GM12878 (cell line): ENCODE results near the gene APC2. TPM values are rescaled to one million over a fixed set of nuclear protein-coding genes. Genes with fewer than 3 reads are reported as not detected.

ENCODE experiments used
- BRCA1 ChIP-seq: IDR thresholded peaks from 2 replicates; pipeline ENCODE4 v1.6.1; 2011; ENCODE audit warnings: low read depth, low read length, improper control_type of control experiment
- CEBPB ChIP-seq, 2 experiments: fragments of 150-350 bp in 1 of 2; IDR thresholded peaks; 2 replicates each; pipeline ENCODE4 v1.6.1; 2012 to 2014; ENCODE audit warnings: low read depth in 2 of 2, low read length in 2 of 2, borderline replicate concordance in 1 of 2, inconsistent platforms in 1 of 2
- EGR1 ChIP-seq, 2 experiments: IDR thresholded peaks; 1 replicate in 1 of 2; 2 replicates in 1 of 2; pipeline ENCODE4 v1.6.1; 2011 to 2012; ENCODE audit warnings: low read depth in 2 of 2, low read length in 2 of 2, borderline replicate concordance in 1 of 2, mild to moderate bottlenecking in 1 of 2, moderate library complexity in 1 of 2
- ETV6 ChIP-seq, 2 experiments: fragments of 450-650 bp in 1 of 2; IDR thresholded peaks in 1 of 2; conservative IDR thresholded peaks in 1 of 2; 2 replicates each; pipeline ENCODE4 v1.6.1; 2014; ENCODE audit warnings: antibody characterized with exemption in 1 of 2, borderline replicate concordance in 1 of 2, low read depth in 1 of 2, mild to moderate bottlenecking in 1 of 2, moderate library complexity in 1 of 2
- FOXK2 ChIP-seq: fragments of 450-650 bp; IDR thresholded peaks from 2 replicates; pipeline ENCODE4 v1.6.1; 2017; ENCODE audit warnings: mild to moderate bottlenecking, moderate library complexity
- JUND ChIP-seq: IDR thresholded peaks from 2 replicates; pipeline ENCODE4 v1.6.1; 2012; ENCODE audit warnings: low read depth, mild to moderate bottlenecking, low read length, improper control_type of control experiment, moderate library complexity
- KDM1A ChIP-seq: fragments of 200-600 bp; sonication (generic); IDR thresholded peaks from 2 replicates; pipeline ENCODE4 v1.6.1; 2016; ENCODE audit warnings: borderline replicate concordance
- NR2F1 ChIP-seq: fragments of 450-650 bp; conservative IDR thresholded peaks from 2 replicates; pipeline ENCODE4 v1.6.1; 2017; ENCODE audit warnings: mild to moderate bottlenecking
- PAX8 ChIP-seq: fragments of 450-650 bp; IDR thresholded peaks from 2 replicates; pipeline ENCODE4 v1.6.1; 2017; ENCODE audit warnings: mild to moderate bottlenecking, moderate library complexity
- SPI1 ChIP-seq: IDR thresholded peaks from 2 replicates; pipeline ENCODE4 v1.6.1; 2011; ENCODE audit warnings: low read depth, mild to moderate bottlenecking, low read length, moderate library complexity, borderline replicate concordance; ENCODE audit not compliant: insufficient read depth
- SREBF1 ChIP-seq: IDR thresholded peaks from 2 replicates; pipeline ENCODE4 v1.6.1; 2012; ENCODE audit warnings: mild to moderate bottlenecking, low read length
- SUZ12 ChIP-seq: fragments of 200-600 bp; sonication (generic); IDR thresholded peaks from one replicate; pipeline ENCODE4 v1.6.1; 2018; ENCODE audit warnings: antibody characterized with exemption, mild to moderate bottlenecking; ENCODE audit not compliant: unreplicated experiment
- TAF1 ChIP-seq: IDR thresholded peaks from 2 replicates; pipeline ENCODE4 v1.6.1; 2011; ENCODE audit warnings: mild to moderate bottlenecking, low read depth, low read length, borderline replicate concordance
- TBL1XR1 ChIP-seq: IDR thresholded peaks from 2 replicates; pipeline ENCODE4 v1.6.1; 2012; ENCODE audit warnings: low read depth, low read length, improper control_type of control experiment
- ZNF274 ChIP-seq: IDR thresholded peaks from one replicate; pipeline ENCODE4 v1.8.0; 2011; ENCODE audit not compliant: insufficient read length, insufficient read depth
- ZNF384 ChIP-seq: IDR thresholded peaks from 2 replicates; pipeline ENCODE4 v1.6.1; 2012; ENCODE audit warnings: low read depth, mild to moderate bottlenecking, low read length, improper control_type of control experiment, borderline replicate concordance
- polyA plus RNA-seq, 11 experiments: library from polyadenylated mRNA; depleted of rRNA in 4 of 11; unstranded in 6 of 11; stranded (reverse) in 5 of 11; fragments of >200 nt; fragmentation: Nextera tagmentation in 4 of 11; fragmentation: Illumina TruSeq in 1 of 11; extraction: Ambion mirVana in 4 of 11; extraction: Trizol in 1 of 11; gene quantifications; 1 replicate in 1 of 11; 2 replicates in 10 of 11; pipeline versions ENCODE4 v1.2.1 to v1.2.3, GENCODE V29; 2011 to 2016; ENCODE audit warnings: inconsistent platforms in 2 of 11, missing spikeins in 2 of 11, low read depth in 1 of 11
- total RNA-seq, 4 experiments: library from RNA; depleted of rRNA in 3 of 4; stranded (reverse); fragments of >200 nt in 3 of 4; fragmentation: Illumina TruSeq in 1 of 4; extraction: Trizol in 1 of 4; gene quantifications; 2 replicates each; pipeline versions ENCODE4 v1.2.1 to v1.2.3, GENCODE V29; 2013 to 2021
- TF ChIP-seq, protein P1 (sequence below): fragments of 450-650 bp; IDR thresholded peaks from 2 replicates; pipeline ENCODE4 v1.6.1; 2016; ENCODE audit warnings: mild to moderate bottlenecking, moderate library complexity, borderline replicate concordance
- TF ChIP-seq, protein P2 (sequence below): fragments of 450-650 bp; IDR thresholded peaks from 2 replicates; pipeline ENCODE4 v1.6.1; 2014; ENCODE audit warnings: mild to moderate bottlenecking
- TF ChIP-seq, protein P3 (sequence below): fragments of 450-650 bp; IDR thresholded peaks from 2 replicates; pipeline ENCODE4 v1.6.1; 2017; ENCODE audit warnings: mild to moderate bottlenecking, moderate library complexity
- TF ChIP-seq, protein P4 (sequence below): IDR thresholded peaks from 2 replicates; pipeline ENCODE4 v1.6.1; 2012; ENCODE audit warnings: low read depth, low read length, improper control_type of control experiment

The APC2 gene
- total and polyA plus RNA-seq, 10 of the 15 experiments (the other 5 are each of a cell fraction or from before 2014, with no cell fraction given): under 0.01 to 0.73 (median 0.04) TPM; not detected in 5

DNA sequence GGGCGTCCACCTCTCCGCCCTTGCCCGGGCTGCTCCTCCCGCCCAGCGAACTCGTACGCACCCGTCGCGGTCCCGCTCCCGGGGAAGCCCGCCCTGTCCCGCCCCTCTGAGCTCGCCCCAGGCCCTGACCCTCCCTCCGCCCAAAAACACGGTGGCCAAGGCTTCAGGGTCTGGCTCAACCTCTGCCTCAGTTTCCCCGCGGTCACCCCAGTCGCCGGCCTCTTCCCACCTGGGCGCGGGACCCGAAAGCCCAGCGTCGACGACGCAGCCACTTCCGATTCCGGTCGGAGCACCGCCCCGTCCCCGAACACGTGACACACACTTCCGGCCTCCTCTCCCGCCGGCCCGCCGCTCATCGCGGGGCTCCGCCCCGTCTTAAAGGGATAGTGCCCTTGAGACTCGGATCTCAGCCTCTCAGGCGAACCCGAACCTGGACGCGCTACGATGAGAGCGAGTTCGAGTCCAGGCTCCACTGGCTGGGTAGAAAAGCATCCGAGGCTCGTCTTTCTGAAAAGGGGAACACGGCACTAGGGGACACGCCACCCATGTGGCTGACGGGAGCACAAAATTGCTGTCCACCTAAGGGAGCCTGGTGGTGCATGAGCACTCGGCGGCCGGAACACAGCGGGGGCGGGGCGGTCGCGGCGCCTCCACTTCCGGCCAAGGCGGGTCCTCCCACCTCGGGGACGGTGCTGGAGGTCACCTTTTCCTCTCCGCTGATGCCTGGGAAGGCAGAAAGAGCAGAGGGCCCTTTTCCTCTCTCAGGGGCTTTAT lies 29.2 kb downstream of the APC2 start, which contains the start of gene C19orf25 (continued):
- TF ChIP-seq, protein P1, sequence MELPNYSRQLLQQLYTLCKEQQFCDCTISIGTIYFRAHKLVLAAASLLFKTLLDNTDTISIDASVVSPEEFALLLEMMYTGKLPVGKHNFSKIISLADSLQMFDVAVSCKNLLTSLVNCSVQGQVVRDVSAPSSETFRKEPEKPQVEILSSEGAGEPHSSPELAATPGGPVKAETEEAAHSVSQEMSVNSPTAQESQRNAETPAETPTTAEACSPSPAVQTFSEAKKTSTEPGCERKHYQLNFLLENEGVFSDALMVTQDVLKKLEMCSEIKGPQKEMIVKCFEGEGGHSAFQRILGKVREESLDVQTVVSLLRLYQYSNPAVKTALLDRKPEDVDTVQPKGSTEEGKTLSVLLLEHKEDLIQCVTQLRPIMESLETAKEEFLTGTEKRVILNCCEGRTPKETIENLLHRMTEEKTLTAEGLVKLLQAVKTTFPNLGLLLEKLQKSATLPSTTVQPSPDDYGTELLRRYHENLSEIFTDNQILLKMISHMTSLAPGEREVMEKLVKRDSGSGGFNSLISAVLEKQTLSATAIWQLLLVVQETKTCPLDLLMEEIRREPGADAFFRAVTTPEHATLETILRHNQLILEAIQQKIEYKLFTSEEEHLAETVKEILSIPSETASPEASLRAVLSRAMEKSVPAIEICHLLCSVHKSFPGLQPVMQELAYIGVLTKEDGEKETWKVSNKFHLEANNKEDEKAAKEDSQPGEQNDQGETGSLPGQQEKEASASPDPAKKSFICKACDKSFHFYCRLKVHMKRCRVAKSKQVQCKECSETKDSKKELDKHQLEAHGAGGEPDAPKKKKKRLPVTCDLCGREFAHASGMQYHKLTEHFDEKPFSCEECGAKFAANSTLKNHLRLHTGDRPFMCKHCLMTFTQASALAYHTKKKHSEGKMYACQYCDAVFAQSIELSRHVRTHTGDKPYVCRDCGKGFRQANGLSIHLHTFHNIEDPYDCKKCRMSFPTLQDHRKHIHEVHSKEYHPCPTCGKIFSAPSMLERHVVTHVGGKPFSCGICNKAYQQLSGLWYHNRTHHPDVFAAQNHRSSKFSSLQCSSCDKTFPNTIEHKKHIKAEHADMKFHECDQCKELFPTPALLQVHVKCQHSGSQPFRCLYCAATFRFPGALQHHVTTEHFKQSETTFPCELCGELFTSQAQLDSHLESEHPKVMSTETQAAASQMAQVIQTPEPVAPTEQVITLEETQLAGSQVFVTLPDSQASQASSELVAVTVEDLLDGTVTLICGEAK: peak; percentile 92
- TF ChIP-seq NR2F1 (peak; percentile 32; the same call in 1 of the 2 replicates), KDM1A (no peak), JUND (no peak), TBL1XR1 (no peak), ZNF274 (no peak), SPI1 (peak; percentile 38; the same call in 1 of the 2 replicates), BRCA1 (no peak), ETV6 (conservative IDR thresholded peaks at IDR 0.05 in 1 of 2, IDR thresholded peaks at IDR 0.05 in 1 of 2; ENCODE audit: borderline replicate concordance in 1 of 2, low read depth in 1 of 2) (peak in 1 of 2 experiments; percentile 56; a peak in 1 of 4 replicates), SREBF1 (no peak), EGR1 (IDR thresholded peaks at IDR 0.05; ENCODE audit: borderline replicate concordance in 1 of 2, low read depth in 2 of 2, low read length in 2 of 2) (peak in 1 of 2 experiments; percentile 86; a peak in 2 of 3 replicates), PAX8 (no peak), TAF1 (peak; percentile 49; the same call in 1 of the 2 replicates), CEBPB (IDR thresholded peaks at IDR 0.05; ENCODE audit: borderline replicate concordance in 1 of 2, low read depth in 2 of 2, low read length in 2 of 2) (no peak), FOXK2 (no peak), ZNF384 (no peak), SUZ12 (no peak)
- TF ChIP-seq, protein P2, sequence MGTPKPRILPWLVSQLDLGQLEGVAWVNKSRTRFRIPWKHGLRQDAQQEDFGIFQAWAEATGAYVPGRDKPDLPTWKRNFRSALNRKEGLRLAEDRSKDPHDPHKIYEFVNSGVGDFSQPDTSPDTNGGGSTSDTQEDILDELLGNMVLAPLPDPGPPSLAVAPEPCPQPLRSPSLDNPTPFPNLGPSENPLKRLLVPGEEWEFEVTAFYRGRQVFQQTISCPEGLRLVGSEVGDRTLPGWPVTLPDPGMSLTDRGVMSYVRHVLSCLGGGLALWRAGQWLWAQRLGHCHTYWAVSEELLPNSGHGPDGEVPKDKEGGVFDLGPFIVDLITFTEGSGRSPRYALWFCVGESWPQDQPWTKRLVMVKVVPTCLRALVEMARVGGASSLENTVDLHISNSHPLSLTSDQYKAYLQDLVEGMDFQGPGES: no peak
- TF ChIP-seq, protein P3, sequence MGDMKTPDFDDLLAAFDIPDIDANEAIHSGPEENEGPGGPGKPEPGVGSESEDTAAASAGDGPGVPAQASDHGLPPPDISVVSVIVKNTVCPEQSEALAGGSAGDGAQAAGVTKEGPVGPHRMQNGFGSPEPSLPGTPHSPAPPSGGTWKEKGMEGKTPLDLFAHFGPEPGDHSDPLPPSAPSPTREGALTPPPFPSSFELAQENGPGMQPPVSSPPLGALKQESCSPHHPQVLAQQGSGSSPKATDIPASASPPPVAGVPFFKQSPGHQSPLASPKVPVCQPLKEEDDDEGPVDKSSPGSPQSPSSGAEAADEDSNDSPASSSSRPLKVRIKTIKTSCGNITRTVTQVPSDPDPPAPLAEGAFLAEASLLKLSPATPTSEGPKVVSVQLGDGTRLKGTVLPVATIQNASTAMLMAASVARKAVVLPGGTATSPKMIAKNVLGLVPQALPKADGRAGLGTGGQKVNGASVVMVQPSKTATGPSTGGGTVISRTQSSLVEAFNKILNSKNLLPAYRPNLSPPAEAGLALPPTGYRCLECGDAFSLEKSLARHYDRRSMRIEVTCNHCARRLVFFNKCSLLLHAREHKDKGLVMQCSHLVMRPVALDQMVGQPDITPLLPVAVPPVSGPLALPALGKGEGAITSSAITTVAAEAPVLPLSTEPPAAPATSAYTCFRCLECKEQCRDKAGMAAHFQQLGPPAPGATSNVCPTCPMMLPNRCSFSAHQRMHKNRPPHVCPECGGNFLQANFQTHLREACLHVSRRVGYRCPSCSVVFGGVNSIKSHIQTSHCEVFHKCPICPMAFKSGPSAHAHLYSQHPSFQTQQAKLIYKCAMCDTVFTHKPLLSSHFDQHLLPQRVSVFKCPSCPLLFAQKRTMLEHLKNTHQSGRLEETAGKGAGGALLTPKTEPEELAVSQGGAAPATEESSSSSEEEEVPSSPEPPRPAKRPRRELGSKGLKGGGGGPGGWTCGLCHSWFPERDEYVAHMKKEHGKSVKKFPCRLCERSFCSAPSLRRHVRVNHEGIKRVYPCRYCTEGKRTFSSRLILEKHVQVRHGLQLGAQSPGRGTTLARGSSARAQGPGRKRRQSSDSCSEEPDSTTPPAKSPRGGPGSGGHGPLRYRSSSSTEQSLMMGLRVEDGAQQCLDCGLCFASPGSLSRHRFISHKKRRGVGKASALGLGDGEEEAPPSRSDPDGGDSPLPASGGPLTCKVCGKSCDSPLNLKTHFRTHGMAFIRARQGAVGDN: peak; percentile 41
- TF ChIP-seq, protein P4, sequence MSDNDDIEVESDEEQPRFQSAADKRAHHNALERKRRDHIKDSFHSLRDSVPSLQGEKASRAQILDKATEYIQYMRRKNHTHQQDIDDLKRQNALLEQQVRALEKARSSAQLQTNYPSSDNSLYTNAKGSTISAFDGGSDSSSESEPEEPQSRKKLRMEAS: peak; percentile 50
